K562 (cell line): ENCODE measurements around the gene STK25. TPM values are rescaled to one million over a fixed set of nuclear protein-coding genes. Genes with fewer than 3 reads are reported as not detected.

Experiments used
- ATAC-seq: fragments of 200-7000 bp; cut with Tn5 transposase; 3 replicates; pipeline ENCODE4 v1.9.1; 2020; ENCODE audit warnings: moderate library complexity
- BruUV-seq: library from RNA; stranded (reverse); fragments of 400-500 nt; replicated peaks from 2 replicates; lab custom pipeline; 2021; lab: Mats Ljungman, UMichigan
- CTCF ChIA-PET: fragments of 300-600 bp; formaldehyde crosslinking; extraction: SDS; loops from one replicate; lab custom pipeline; 2021; ENCODE audit warnings: low intra/inter-chr PET ratio; lab: Yijun Ruan, JAX
- POLR2A ChIA-PET: fragments of 300-600, 350-650 bp; sonication (Branson Sonifier 250); formaldehyde crosslinking; extraction: SDS; loops from one replicate; lab custom pipeline; 2021; ENCODE audit warnings: antibody characterized with exemption, inconsistent platforms; lab: Yijun Ruan, JAX
- DNase-seq, 4 experiments: peaks; one replicate each; pipeline versions ENCODE4 v3.0.0 to v3.0.0-alpha.2; 2011 to 2018; ENCODE audit warnings: low spot score in 3 of 4, mixed read lengths in 3 of 4; ENCODE audit errors: extremely low read depth in 1 of 4
- FAIRE-seq: peaks from 2 replicates; lab custom pipeline; 2011; peaks lifted over from hg19 to GRCh38; lab: Jason Lieb, UNC
- H2AFZ ChIP-seq: 2 replicates; pipeline ENCODE4 v1.6.0; 2011; ENCODE audit warnings: low read depth, low read length, control low read depth, inconsistent platforms
- H3K27ac ChIP-seq: fragments of 200-600 bp; 3 replicates; pipeline ENCODE4 v1.8.0; 2011; ENCODE audit warnings: low read depth, mild to moderate bottlenecking, control low read depth, inconsistent platforms, low read length, moderate library complexity, mixed read lengths; ENCODE audit errors: extremely low read depth
- H3K27me3 ChIP-seq, 2 experiments: fragments of 300-600 bp in 1 of 2; 2 replicates in 1 of 2; 3 replicates in 1 of 2; pipeline versions ENCODE4 v1.6.0 to v1.8.0; 2011; ENCODE audit warnings: inconsistent platforms in 2 of 2, low read length in 2 of 2, mild to moderate bottlenecking in 1 of 2, mixed read lengths in 1 of 2, moderate library complexity in 1 of 2; ENCODE audit not compliant: control insufficient read depth in 2 of 2, insufficient read depth in 2 of 2
- H3K36me3 ChIP-seq: fragments of 300-600 bp; 3 replicates; pipeline ENCODE4 v1.8.0; 2011; ENCODE audit warnings: mild to moderate bottlenecking, low read length, inconsistent platforms; ENCODE audit not compliant: control insufficient read depth, insufficient read depth
- H3K4me1 ChIP-seq, 2 experiments: fragments of 200-600 bp in 1 of 2; replicated peaks in 1 of 2; 2 replicates in 1 of 2; 3 replicates in 1 of 2; pipeline versions ENCODE4 v1.5.1 to v1.8.0; 2011; ENCODE audit warnings: inconsistent platforms in 2 of 2, low read length in 2 of 2, mild to moderate bottlenecking in 1 of 2, mixed read lengths in 1 of 2, moderate library complexity in 1 of 2; ENCODE audit not compliant: control insufficient read depth in 2 of 2, insufficient read depth in 2 of 2
- H3K4me2 ChIP-seq: 2 replicates; pipeline ENCODE4 v1.6.1; 2011; ENCODE audit warnings: low read length, control low read depth, inconsistent platforms, mixed read lengths; ENCODE audit not compliant: insufficient read depth
- H3K4me3 ChIP-seq: fragments of 200-600 bp; sonication (generic), shearing (Covaris generic); 2 replicates; pipeline ENCODE4 v1.5.1; 2016; ENCODE audit warnings: control low read depth, inconsistent platforms
- H3K79me2 ChIP-seq: fragments of 200-600 bp; 3 replicates; pipeline ENCODE4 v1.8.0; 2011; ENCODE audit warnings: low read length, inconsistent platforms; ENCODE audit not compliant: control insufficient read depth, insufficient read depth
- H3K9ac ChIP-seq, 2 experiments: 2 replicates each; pipeline versions ENCODE4 v1.6.0 to v1.6.1; 2011; ENCODE audit warnings: low read depth in 2 of 2, low read length in 2 of 2, control low read depth in 1 of 2, inconsistent platforms in 1 of 2, mild to moderate bottlenecking in 1 of 2, mixed read lengths in 1 of 2; ENCODE audit not compliant: insufficient read depth in 1 of 2
- H3K9me1 ChIP-seq: one replicate; pipeline ENCODE4 v1.6.0; 2011; ENCODE audit warnings: inconsistent platforms, mild to moderate bottlenecking, low read length, moderate library complexity; ENCODE audit not compliant: control insufficient read depth, insufficient read depth
- H3K9me3 ChIP-seq: replicated peaks from 2 replicates; pipeline ENCODE4 v1.5.1; 2011; ENCODE audit warnings: low read depth, low read length, inconsistent platforms; ENCODE audit not compliant: control insufficient read depth, insufficient read depth
- H4K20me1 ChIP-seq: replicated peaks from 2 replicates; pipeline ENCODE4 v1.6.1; 2011; ENCODE audit warnings: low read length, inconsistent platforms, mixed read lengths; ENCODE audit not compliant: control insufficient read depth, insufficient read depth
- CEBPB ChIP-seq: fragments of 450-650 bp; IDR thresholded peaks from 2 replicates; pipeline ENCODE4 v1.6.1; 2016; ENCODE audit warnings: missing genetic modification characterization, missing compliant biosample characterization
- JUND ChIP-seq, 2 experiments: IDR thresholded peaks; 2 replicates in 1 of 2; 3 replicates in 1 of 2; pipeline ENCODE4 v1.6.1; 2011; ENCODE audit warnings: borderline replicate concordance in 2 of 2, low read depth in 2 of 2, low read length in 2 of 2, improper control_type of control experiment in 1 of 2, missing biosample characterization in 1 of 2, missing genetic modification characterization in 1 of 2, missing genetic modification reagents in 1 of 2
- LARP7 ChIP-seq: fragments of 450-650 bp; IDR thresholded peaks from 2 replicates; pipeline ENCODE4 v1.6.1; 2016
- MNT ChIP-seq, 2 experiments: fragments of 450-650 bp; conservative IDR thresholded peaks; 2 replicates each; pipeline ENCODE4 v1.6.1; 2017; ENCODE audit warnings: mild to moderate bottlenecking in 2 of 2, moderate library complexity in 2 of 2
- PBX2 ChIP-seq, 2 experiments: IDR thresholded peaks in 1 of 2; conservative IDR thresholded peaks in 1 of 2; 2 replicates each; pipeline ENCODE4 v1.6.1; 2016; ENCODE audit warnings: low read depth in 2 of 2, mild to moderate bottlenecking in 1 of 2, missing compliant biosample characterization in 1 of 2, missing genetic modification characterization in 1 of 2, moderate library complexity in 1 of 2
- PHB2 ChIP-seq: fragments of 450-650 bp; IDR thresholded peaks from 2 replicates; pipeline ENCODE4 v1.6.1; 2017; ENCODE audit warnings: low read depth
- RB1 ChIP-seq: fragments of 450-650 bp; IDR thresholded peaks from 2 replicates; pipeline ENCODE4 v1.6.1; 2017; ENCODE audit warnings: low read depth, mild to moderate bottlenecking
- ZBTB43 ChIP-seq: sonication (generic); formaldehyde crosslinking; IDR thresholded peaks from 2 replicates; pipeline ENCODE4 v1.8.0; 2023; ENCODE audit warnings: mild to moderate bottlenecking, missing genetic modification reagents
- ZNF717 ChIP-seq: fragments of 250-450 bp; sonication (Bioruptor Pico); IDR thresholded peaks from 2 replicates; pipeline ENCODE4 v1.5.0; 2021
- WGBS: fragments of 100-300 bp; shearing (Covaris generic); methylation state at CpG from one replicate; pipeline ENCODE4 v1.1.6; 2016; ENCODE audit warnings: low coverage, mixed read lengths; ENCODE audit not compliant: insufficient coverage; ENCODE audit errors: missing lambda C conversion rate; 5-methylcytosine and 5-hydroxymethylcytosine counted together
- in situ Hi-C: fragments of 300-500 bp; cut with MboI; formaldehyde crosslinking; loops from 4 replicates; pipeline ENCODE4 v1.15.0; 2018; ENCODE audit warnings: inconsistent platforms, mixed read lengths
- intact Hi-C: fragments of 100-400 bp; cut with micrococcal nuclease; formaldehyde crosslinking; loops from 2 replicates; pipeline ENCODE4 v1.14.2; 2022
- polyA plus RNA-seq, 8 experiments: library from polyadenylated mRNA; depleted of rRNA in 4 of 8; stranded (reverse) in 5 of 8; unstranded in 3 of 8; fragments of >200 nt; fragmentation: Nextera tagmentation in 2 of 8; fragmentation: Illumina TruSeq in 1 of 8; extraction: Ambion mirVana in 2 of 8; extraction: Trizol in 1 of 8; gene quantifications; 2 replicates each; pipeline versions ENCODE4 v1.2.1 to v1.2.3, GENCODE V29; 2011 to 2014; ENCODE audit warnings: inconsistent platforms in 1 of 8, missing spikeins in 1 of 8
- total RNA-seq, 7 experiments: library from RNA; depleted of rRNA in 6 of 7; stranded (reverse); fragments of >200 nt in 6 of 7; fragmentation: Illumina TruSeq in 2 of 7; extraction: Trizol in 2 of 7; gene quantifications; 2 replicates each; pipeline versions ENCODE4 v1.2.1 to v1.2.3, GENCODE V29; 2011 to 2021; ENCODE audit warnings: low replicate concordance in 1 of 7
- TF ChIP-seq, protein P1 (sequence below), 2 experiments: fragments of 450-650 bp in 1 of 2; IDR thresholded peaks; 2 replicates each; pipeline ENCODE4 v1.6.1; 2011 to 2017; ENCODE audit warnings: low read depth in 2 of 2, antibody characterized with exemption in 1 of 2, borderline replicate concordance in 1 of 2, low read length in 1 of 2, mild to moderate bottlenecking in 1 of 2, mixed read lengths in 1 of 2; ENCODE audit not compliant: control insufficient read depth in 1 of 2

Gene STK25
- total and polyA plus RNA-seq, 9 of the 15 experiments (the other 6 are each of a cell fraction or from before 2014, with no cell fraction given): 5.4 to 177 (median 116) TPM

DNA sequence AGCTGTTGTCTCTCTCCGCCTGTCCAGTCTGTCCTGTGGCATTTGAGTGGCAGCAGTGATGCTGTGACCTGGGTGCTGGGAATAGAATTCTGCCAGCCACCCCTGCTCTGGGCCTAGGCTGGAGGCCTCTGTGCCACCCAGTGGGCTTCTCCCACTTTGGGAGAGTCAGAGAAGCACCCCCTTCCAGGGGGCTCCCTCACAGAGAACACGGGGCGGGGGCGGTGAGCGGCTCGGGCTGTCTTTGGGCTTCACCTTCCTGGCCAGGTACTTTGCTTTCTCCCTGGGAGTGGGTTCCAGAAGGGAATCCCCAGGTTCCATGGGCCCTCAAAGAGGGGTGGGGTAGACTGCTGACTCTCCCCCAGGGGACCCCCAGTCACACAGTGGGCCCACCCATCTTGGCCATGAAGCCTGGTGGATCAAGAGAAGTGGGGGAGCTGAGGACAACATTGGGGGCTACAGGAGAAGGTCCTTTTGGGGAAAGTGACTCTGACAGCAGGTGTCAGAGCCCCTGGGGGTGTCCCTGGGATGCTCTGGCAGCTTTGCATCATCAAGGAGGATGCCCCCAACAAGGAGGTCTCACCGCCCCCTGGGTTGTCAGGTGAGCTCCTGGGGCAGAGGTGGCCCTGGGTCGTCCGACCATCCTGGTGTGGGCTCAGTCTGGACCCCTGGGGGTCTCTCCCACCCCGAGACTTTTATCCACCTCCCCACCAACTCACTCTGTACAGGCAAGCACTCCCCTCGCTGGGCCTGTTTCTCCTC is 31.4 kb upstream of the STK25 start:
- intact Hi-C loops: loop anchor here (2.0 kb wide), 1 partner anchor 31 kb away; the partner anchor contains the start of gene STK25
- TF ChIP-seq LARP7 (no peak), PHB2 (no peak), RB1 (no peak), ZNF717 (no peak), CEBPB (tag) (no peak), ZBTB43 (CRISPR knock-in tag) (no peak), MNT (conservative IDR thresholded peaks at IDR 0.05) (no peak), JUND (IDR thresholded peaks at IDR 0.05; ENCODE audit: borderline replicate concordance, low read depth, low read length) (no peak), JUND (tag; IDR thresholded peaks at IDR 0.05; ENCODE audit: borderline replicate concordance, low read depth, low read length) (no peak), PBX2 (CRISPR knock-in tag; IDR thresholded peaks at IDR 0.05; ENCODE audit: low read depth) (no peak), PBX2 (tag; conservative IDR thresholded peaks at IDR 0.05; ENCODE audit: low read depth) (no peak)
- TF ChIP-seq, protein P1, sequence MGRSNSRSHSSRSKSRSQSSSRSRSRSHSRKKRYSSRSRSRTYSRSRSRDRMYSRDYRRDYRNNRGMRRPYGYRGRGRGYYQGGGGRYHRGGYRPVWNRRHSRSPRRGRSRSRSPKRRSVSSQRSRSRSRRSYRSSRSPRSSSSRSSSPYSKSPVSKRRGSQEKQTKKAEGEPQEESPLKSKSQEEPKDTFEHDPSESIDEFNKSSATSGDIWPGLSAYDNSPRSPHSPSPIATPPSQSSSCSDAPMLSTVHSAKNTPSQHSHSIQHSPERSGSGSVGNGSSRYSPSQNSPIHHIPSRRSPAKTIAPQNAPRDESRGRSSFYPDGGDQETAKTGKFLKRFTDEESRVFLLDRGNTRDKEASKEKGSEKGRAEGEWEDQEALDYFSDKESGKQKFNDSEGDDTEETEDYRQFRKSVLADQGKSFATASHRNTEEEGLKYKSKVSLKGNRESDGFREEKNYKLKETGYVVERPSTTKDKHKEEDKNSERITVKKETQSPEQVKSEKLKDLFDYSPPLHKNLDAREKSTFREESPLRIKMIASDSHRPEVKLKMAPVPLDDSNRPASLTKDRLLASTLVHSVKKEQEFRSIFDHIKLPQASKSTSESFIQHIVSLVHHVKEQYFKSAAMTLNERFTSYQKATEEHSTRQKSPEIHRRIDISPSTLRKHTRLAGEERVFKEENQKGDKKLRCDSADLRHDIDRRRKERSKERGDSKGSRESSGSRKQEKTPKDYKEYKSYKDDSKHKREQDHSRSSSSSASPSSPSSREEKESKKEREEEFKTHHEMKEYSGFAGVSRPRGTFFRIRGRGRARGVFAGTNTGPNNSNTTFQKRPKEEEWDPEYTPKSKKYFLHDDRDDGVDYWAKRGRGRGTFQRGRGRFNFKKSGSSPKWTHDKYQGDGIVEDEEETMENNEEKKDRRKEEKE (IDR thresholded peaks at IDR 0.05; ENCODE audit: borderline replicate concordance in 1 of 2, control insufficient read depth in 1 of 2, low read depth in 2 of 2, low read length in 1 of 2): no peak

More for the DNA sequence above, 31.4 kb upstream of the STK25 start:
- no peaks in the 10 kb centered on the region for H3K9me3 ChIP-seq
- no peak for DNase-seq
- no peaks in the 10 kb centered on the region; a peak in 1 of 5 replicates for H3K27me3 ChIP-seq
- no peak overlapping the region for H3K9ac ChIP-seq
- no peak for ATAC-seq
- 77% methylated on average over 6 of the region's 11 CpGs for WGBS
- no peaks in the 10 kb centered on the region for H3K36me3 ChIP-seq
- H3K4me3 ChIP-seq: no peak overlapping the region
- no peak for FAIRE-seq
- H3K9me1 ChIP-seq: no peaks in the 10 kb centered on the region
- ChIA-PET POLR2A (interaction anchor here (0.6 to 1.1 kb wide), 3 partner anchors 9 to 50 kb away, joined by 3 to 4 read pairs (median 3); no protein-coding TSS in a partner anchor), CTCF (no interaction called here)
- H3K4me1 ChIP-seq: peaks cover 13 to 38% of the 10 kb centered on the region in 2 experiments
- in situ Hi-C loops: no loop called here
- no peaks in the 10 kb centered on the region for H3K79me2 ChIP-seq
- no peak overlapping the region for H3K4me2 ChIP-seq
- no TSS peak for BruUV-seq
- H4K20me1 ChIP-seq: no peaks in the 10 kb centered on the region
- no peak overlapping the region for H3K27ac ChIP-seq
- H2AFZ ChIP-seq: no peak overlapping the region
